HepG2 (cell line): ENCODE results near the gene CREBRF. TPM values are rescaled to one million over a fixed set of nuclear protein-coding genes. Genes with fewer than 3 reads are reported as not detected.

Experiments
- ATAC-seq: fragments of 200-7000 bp; cut with Tn5 transposase; 3 replicates; pipeline ENCODE4 v1.9.1; 2020; ENCODE audit warnings: mild to moderate bottlenecking, moderate library complexity
- BruUV-seq: library from RNA; stranded (reverse); fragments of 400-500 nt; replicated peaks from 2 replicates; lab custom pipeline; 2021; lab: Mats Ljungman, UMichigan
- CTCF ChIA-PET: fragments of 300-600 bp; formaldehyde crosslinking; extraction: SDS; loops from one replicate; lab custom pipeline; 2021; ENCODE audit warnings: low total read pairs, inconsistent platforms, low intra/inter-chr PET ratio; lab: Yijun Ruan, JAX
- POLR2A ChIA-PET: fragments of 350-600 bp; sonication (Branson Sonifier 250); formaldehyde crosslinking; loops from one replicate; lab custom pipeline; 2020; ENCODE audit warnings: antibody characterized with exemption, inconsistent platforms; lab: Yijun Ruan, JAX
- DNase-seq: peaks from one replicate; pipeline ENCODE4 v3.0.0-alpha.2; 2015; ENCODE audit warnings: low spot score
- FAIRE-seq: peaks from 3 replicates; lab custom pipeline; 2011; peaks lifted over from hg19 to GRCh38; lab: Jason Lieb, UNC
- H2AFZ ChIP-seq: one replicate; pipeline ENCODE4 v1.6.1; 2011; ENCODE audit warnings: low read length, inconsistent platforms
- H3K27ac ChIP-seq: fragments of 300-600 bp; 3 replicates; pipeline ENCODE4 v1.8.0; 2011; ENCODE audit warnings: mixed run types, mild to moderate bottlenecking, mixed read lengths, low read length, inconsistent platforms; ENCODE audit not compliant: insufficient read depth; ENCODE audit errors: extremely low read length
- H3K27me3 ChIP-seq, 2 experiments: fragments of 200-600 bp in 1 of 2; 2 replicates in 1 of 2; 3 replicates in 1 of 2; pipeline versions ENCODE4 v1.6.0 to v1.8.0; 2011; ENCODE audit warnings: low read length in 2 of 2, mild to moderate bottlenecking in 2 of 2, moderate library complexity in 2 of 2, inconsistent platforms in 1 of 2; ENCODE audit not compliant: insufficient read depth in 2 of 2, control insufficient read depth in 1 of 2
- H3K36me3 ChIP-seq, 2 experiments: fragments of 200-600 bp in 1 of 2; replicated peaks in 1 of 2; 2 replicates in 1 of 2; 3 replicates in 1 of 2; pipeline versions ENCODE4 v1.5.1 to v1.8.0; 2011; ENCODE audit warnings: low read length in 2 of 2, inconsistent platforms in 1 of 2; ENCODE audit not compliant: insufficient read depth in 2 of 2, control insufficient read depth in 1 of 2
- H3K4me1 ChIP-seq: 2 replicates; pipeline ENCODE4 v1.5.1; 2012; ENCODE audit warnings: low read length, inconsistent platforms; ENCODE audit not compliant: insufficient read depth
- H3K4me2 ChIP-seq: 2 replicates; pipeline ENCODE4 v1.6.0; 2011; ENCODE audit warnings: low read depth, low read length, inconsistent platforms
- H3K4me3 ChIP-seq, 3 experiments: fragments of 200-600 bp in 1 of 3; sonication (generic), shearing (Covaris generic) in 1 of 3; replicated peaks in 1 of 3; 2 replicates each; pipeline ENCODE4 v1.5.1; 2011 to 2016; ENCODE audit warnings: low read length in 3 of 3, inconsistent platforms in 2 of 3, low read depth in 2 of 3, mild to moderate bottlenecking in 2 of 3, control low read depth in 1 of 3, mixed read lengths in 1 of 3; ENCODE audit not compliant: insufficient read depth in 1 of 3
- H3K79me2 ChIP-seq: one replicate; pipeline ENCODE4 v1.6.1; 2011; ENCODE audit warnings: low read length, inconsistent platforms; ENCODE audit not compliant: insufficient read depth
- H3K9ac ChIP-seq: 2 replicates; pipeline ENCODE4 v1.6.0; 2011; ENCODE audit warnings: mild to moderate bottlenecking, low read depth, low read length, inconsistent platforms; ENCODE audit not compliant: insufficient read depth
- H3K9me3 ChIP-seq: 2 replicates; pipeline ENCODE4 v1.5.1; 2012; ENCODE audit warnings: mild to moderate bottlenecking, low read length
- H4K20me1 ChIP-seq: 2 replicates; pipeline ENCODE4 v1.6.0; 2011; ENCODE audit warnings: inconsistent platforms, mild to moderate bottlenecking, low read length, moderate library complexity; ENCODE audit not compliant: insufficient read depth
- CEBPG ChIP-seq: IDR thresholded peaks from 2 replicates; pipeline ENCODE4 v1.6.1; 2016
- CHD4 ChIP-seq: fragments of 200-600 bp; sonication (generic); IDR thresholded peaks from 2 replicates; pipeline ENCODE4 v1.7.0; 2017; ENCODE audit warnings: mild to moderate bottlenecking, low read length, borderline replicate concordance
- RBAK ChIP-seq: sonication (generic); formaldehyde crosslinking; IDR thresholded peaks from 2 replicates; pipeline ENCODE4 v1.5.1; 2020; ENCODE audit warnings: mild to moderate bottlenecking, missing genetic modification reagents
- SP5 ChIP-seq: IDR thresholded peaks from 2 replicates; pipeline ENCODE4 v1.6.1; 2016; ENCODE audit warnings: low read depth, borderline replicate concordance
- WGBS: methylation state at CpG from one replicate; pipeline ENCODE4 v1.1.6; 2017; ENCODE audit warnings: low lambda C conversion rate; 5-methylcytosine and 5-hydroxymethylcytosine counted together
- in situ Hi-C: cut with HindIII; loops from 2 replicates; pipeline ENCODE4 v1.10.0; 2017; ENCODE audit warnings: low pct_unique_long_range_greater_than_20kb; ENCODE audit not compliant: extremely low pct_ligation_motif_present
- intact Hi-C: fragments of 100-400 bp; cut with micrococcal nuclease; formaldehyde crosslinking; loops from one replicate; pipeline ENCODE4 v1.10.0; 2022; ENCODE audit not compliant: unreplicated experiment
- polyA plus RNA-seq, 8 experiments: library from polyadenylated mRNA; depleted of rRNA in 3 of 8; stranded (reverse) in 7 of 8; unstranded in 1 of 8; fragments of >200 nt; fragmentation: Illumina TruSeq in 4 of 8; extraction: Trizol in 4 of 8; gene quantifications; 2 replicates each; pipeline versions ENCODE4 v1.2.1 to v1.2.3, GENCODE V29; 2011 to 2016; ENCODE audit warnings: low read depth in 4 of 8, missing spikeins in 1 of 8, mixed read lengths in 1 of 8; ENCODE audit not compliant: insufficient read depth in 1 of 8
- small RNA-seq, 3 experiments: library from RNA; depleted of rRNA; stranded (forward); fragments of <200 nt; gene quantifications; one replicate each; pipeline ENCODE3, GENCODE V24; 2012; ENCODE audit warnings: low read depth in 2 of 3, low replicate concordance in 1 of 3; ENCODE audit not compliant: insufficient read length in 3 of 3, insufficient read depth in 2 of 3
- total RNA-seq, 5 experiments: library from RNA; depleted of rRNA; stranded (reverse); fragments of >200 nt; fragmentation: Illumina TruSeq; extraction: Trizol; gene quantifications; 2 replicates each; pipeline ENCODE4 v1.2.3, GENCODE V29; 2016; ENCODE audit warnings: low read depth in 1 of 5

Gene CREBRF
- total and polyA plus RNA-seq, 2 of the 13 experiments (the other 11 are each of a cell fraction or from before 2014, with no cell fraction given): 4.5 to 10.2 TPM

GRCh38 chr5:173188280-173188679 is 132.1 kb downstream of the CREBRF start:
- Histone ChIP-seq H3K27me3 (no peaks in the 10 kb centered on the region; a peak in 2 of 5 replicates), H3K9ac (no peak overlapping the region), H3K4me3 (no peak overlapping the region), H3K79me2 (no peaks in the 10 kb centered on the region), H3K4me1 (peaks cover 18% of the 10 kb centered on the region), H3K27ac (no peak overlapping the region), H2AFZ (no peak overlapping the region), H3K36me3 (no peaks in the 10 kb centered on the region), H4K20me1 (no peaks in the 10 kb centered on the region), H3K4me2 (no peak overlapping the region), H3K9me3 (no peaks in the 10 kb centered on the region)
- ChIA-PET CTCF (no interaction called here), POLR2A (no interaction called here)
- TF ChIP-seq CEBPG (CRISPR knock-in tag): no peak
- no peak for TF ChIP-seq RBAK
- TF ChIP-seq SP5: no peak
- TF ChIP-seq CHD4: no peak
- WGBS: 29% methylated on average over 2 of the region's 2 CpGs
- FAIRE-seq (no peak), ATAC-seq (no peak), DNase-seq (no peak)
- in situ Hi-C loops: no loop called here
- no TSS peak for BruUV-seq
- intact Hi-C loops: no loop called here

Small RNA genes lying within 50 kb of the gene (small RNA-seq; reads per million reads assigned to genes)
- gene RF00019 (0 reads per million in 3 experiments), gene SNORA74B (9.8 to 306 (median 204) reads per million in 3 experiments)

Other genes with a start within 250 kb of the CREBRF start
- gene ERGIC1, start 222.1 kb upstream of the CREBRF start, total RNA-seq (2016; rRNA removed; fragmentation: Illumina TruSeq; extraction: Trizol): 56.6 and 78.5 TPM in 2 replicates
- 184 and 205 TPM in 2 replicates for gene ERGIC1, start 222.1 kb upstream of the CREBRF start, polyA plus RNA-seq (2011; rRNA removed)
- gene RPL26L1, start 96.9 kb upstream of the CREBRF start, total RNA-seq (2016; rRNA removed; fragmentation: Illumina TruSeq; extraction: Trizol): 83.6 and 107 TPM in 2 replicates
- gene RPL26L1, start 96.9 kb upstream of the CREBRF start, polyA plus RNA-seq (2011; rRNA removed): 60.0 and 61.2 TPM in 2 replicates
- 121 and 143 TPM in 2 replicates for gene ATP6V0E1, start 72.6 kb upstream of the CREBRF start, total RNA-seq (2016; rRNA removed; fragmentation: Illumina TruSeq; extraction: Trizol)
- gene ATP6V0E1, start 72.6 kb upstream of the CREBRF start, polyA plus RNA-seq (2011; rRNA removed): 215 TPM in 2 replicates
- gene BNIP1, start 88.2 kb downstream of the CREBRF start, total RNA-seq (2016; rRNA removed; fragmentation: Illumina TruSeq; extraction: Trizol): 16.9 and 20.6 TPM in 2 replicates
- gene BNIP1, start 88.2 kb downstream of the CREBRF start, polyA plus RNA-seq (2011; rRNA removed): 10.0 and 13.2 TPM in 2 replicates
- 0.49 and 0.93 TPM in 2 replicates for gene NKX2-5, start 178.9 kb downstream of the CREBRF start, total RNA-seq (2016; rRNA removed; fragmentation: Illumina TruSeq; extraction: Trizol)
- gene NKX2-5, start 178.9 kb downstream of the CREBRF start, polyA plus RNA-seq (2011; rRNA removed): 0.53 and 0.59 TPM in 2 replicates